ENCODE results near the gene DAPK1. TPM values are rescaled to one million over a fixed set of nuclear protein-coding genes. Genes with fewer than 3 reads are reported as not detected.

Gene DAPK1
- total and polyA plus RNA-seq, 8 donors, result 29.1 to 98.7 (median 45.4) TPM

- FAIRE-seq, result no peak
Observed at GRCh38 chr9:87718231-87718630, 220.6 kb downstream of the DAPK1 start.

GRCh38 chr9:87718852-87719612 is 221.4 kb downstream of the DAPK1 start:
- Histone ChIP-seq H3K4me3 (no peak overlapping the region), H3K4me1 (peaks cover 4 to 15% (median 14%) of the 10 kb centered on the region in 3 donors), H3K27me3 (no peaks in the 10 kb centered on the region), H3K36me3 (no peaks in the 10 kb centered on the region), H3K27ac (no peak overlapping the region), H3K9me3 (no peaks in the 10 kb centered on the region)
- FAIRE-seq (no peak), DNase-seq (no peak), ATAC-seq (no peak)
- 90 to 93% methylated on average over 6 of the region's 6 CpGs for WGBS, 2 donors
- TF ChIP-seq CTCF (IDR thresholded peaks at IDR 0.05), result no peak
- intact Hi-C loops (cut with DNase I), result no loop called here

More at GRCh38 chr9:87718231-87718630, 220.6 kb downstream of the DAPK1 start:
- peaks cover 4 to 18% (median 17%) of the 10 kb centered on the region in 3 donors for H3K4me1 ChIP-seq
- no peak for TF ChIP-seq CTCF (IDR thresholded peaks at IDR 0.05)
- ATAC-seq (no peak), DNase-seq (no peak)
- no peak overlapping the region for H3K4me3 ChIP-seq
- 95 to 96% methylated on average over 3 of the region's 3 CpGs for WGBS, 2 donors
- no peaks in the 10 kb centered on the region for H3K27me3 ChIP-seq
- H3K9me3 ChIP-seq, result no peaks in the 10 kb centered on the region
- no peaks in the 10 kb centered on the region for H3K36me3 ChIP-seq
- intact Hi-C loops (cut with DNase I), result no loop called here
- H3K27ac ChIP-seq, result no peak overlapping the region

DNA sequence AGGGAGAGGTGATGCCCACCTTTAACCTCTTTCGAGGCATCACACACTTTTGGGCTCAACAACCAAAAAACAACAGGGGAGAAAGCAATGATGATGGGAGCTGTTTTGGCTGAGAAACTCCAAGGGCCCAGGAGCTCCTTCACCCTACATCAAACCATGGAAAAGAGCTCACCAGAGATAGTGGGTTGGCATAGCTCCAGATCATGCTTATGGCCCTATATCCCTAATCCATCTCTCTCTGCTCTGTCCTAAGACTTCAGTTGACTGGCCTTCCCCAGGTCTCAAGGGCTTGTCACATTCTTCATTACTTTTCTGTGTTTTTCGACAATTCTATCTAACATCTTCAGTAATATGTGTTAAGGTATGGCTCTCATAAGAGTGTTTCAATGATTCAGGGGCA is 222.5 kb downstream of the DAPK1 start:
- Histone ChIP-seq H3K27ac (no peak overlapping the region), H3K36me3 (no peaks in the 10 kb centered on the region), H3K27me3 (no peaks in the 10 kb centered on the region), H3K4me3 (no peak overlapping the region), H3K9me3 (no peaks in the 10 kb centered on the region), H3K4me1 (peaks cover 3 to 5% (median 4%) of the 10 kb centered on the region in 3 donors)
- no peak for DNase-seq
- 90 to 94% methylated on average over 2 of the region's 2 CpGs for WGBS, 2 donors
- FAIRE-seq, result no peak
- no peak for ATAC-seq
- no peak for TF ChIP-seq CTCF (IDR thresholded peaks at IDR 0.05)
- intact Hi-C loops (cut with DNase I), result no loop called here

- TF ChIP-seq CTCF (IDR thresholded peaks at IDR 0.05), result no peak
- Histone ChIP-seq H3K36me3 (no peaks in the 10 kb centered on the region), H3K9me3 (no peaks in the 10 kb centered on the region), H3K27me3 (no peaks in the 10 kb centered on the region), H3K4me3 (no peak overlapping the region), H3K4me1 (peaks cover 0 to 8% (median 7%) of the 10 kb centered on the region in 3 donors), H3K27ac (peak overlapping the region in 1 of 4 donors; percentile 42)
- intact Hi-C loops (cut with DNase I), result no loop called here
- ATAC-seq (no peak), DNase-seq (no peak), FAIRE-seq (no peak)
- 88 to 93% methylated on average over 5 of the region's 5 CpGs for WGBS, 2 donors
Observed at GRCh38 chr9:87722393-87723088, 224.9 kb downstream of the DAPK1 start.
